ENCODE measurements around the gene HSD17B2.
"Not testable (repeated sequence)": the region's sequence is repeated elsewhere in the genome, so short reads cannot be mapped to it uniquely, and the experiment has no call there.

HSD17B2 gene

GRCh38 chr16:82093666-82094300 lies 58.7 kb downstream of the HSD17B2 start:
- DNase-seq (ENCODE audit: low spot score), result no peak
- Histone ChIP-seq H3K27ac (no peak overlapping the region), H3K4me3 (no peak overlapping the region)
- no peak for TF ChIP-seq CTCF (IDR thresholded peaks at IDR 0.05)

GRCh38 chr16:82094942-82095540 lies 60.0 kb downstream of the HSD17B2 start:
- no peak overlapping the region for H3K4me3 ChIP-seq
- no peak for TF ChIP-seq CTCF (IDR thresholded peaks at IDR 0.05)
- H3K27ac ChIP-seq, result no peak overlapping the region
- no peak for DNase-seq (ENCODE audit: low spot score)

DNA sequence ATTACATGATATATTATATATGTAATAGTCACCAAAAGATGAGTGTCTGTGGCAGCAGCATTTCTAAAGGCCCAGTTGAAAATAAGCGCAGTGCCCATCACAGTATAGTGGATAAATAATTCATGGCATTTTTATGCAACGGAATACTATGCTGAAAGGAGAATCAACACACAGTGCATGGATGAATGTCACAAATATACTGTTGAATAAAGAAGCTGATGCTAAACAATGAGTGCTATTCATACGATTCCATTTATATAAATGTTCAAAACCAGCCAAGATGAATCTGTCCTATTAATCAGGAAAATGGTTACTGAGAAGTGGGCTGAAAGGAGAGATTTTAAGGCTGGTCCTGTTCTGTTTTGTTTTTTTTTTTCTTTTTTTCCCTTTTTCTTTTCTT lies 61.6 kb downstream of the HSD17B2 start:
- TF ChIP-seq CTCF (IDR thresholded peaks at IDR 0.05), result no peak
- Histone ChIP-seq H3K27ac (no peak overlapping the region), H3K4me3 (no peak overlapping the region)
- no peak for DNase-seq (ENCODE audit: low spot score)

DNA sequence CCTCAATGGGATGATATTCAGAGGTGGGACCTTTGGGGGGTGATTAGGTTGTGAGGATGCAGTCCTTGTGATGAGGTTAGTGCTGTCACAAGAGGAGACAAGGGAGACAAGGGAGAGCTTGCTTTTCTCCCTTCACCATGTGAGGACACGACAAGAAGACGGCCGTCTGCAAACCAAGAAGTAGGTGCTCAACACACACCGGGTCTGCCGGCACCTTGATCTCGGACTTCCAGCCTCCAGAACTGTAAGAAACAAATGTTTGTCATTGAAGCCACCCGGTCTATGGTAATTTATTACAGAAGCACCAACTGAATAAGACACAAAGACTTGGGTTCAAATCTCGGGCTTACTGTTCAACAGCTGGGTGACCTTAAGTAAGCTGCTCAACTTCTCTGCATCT lies 70.1 kb downstream of the HSD17B2 start:
- no peak overlapping the region for H3K27ac ChIP-seq
- no peak overlapping the region for H3K4me3 ChIP-seq
- TF ChIP-seq CTCF (IDR thresholded peaks at IDR 0.05), result no peak
- no peak for DNase-seq (ENCODE audit: low spot score)

GRCh38 chr16:82108100-82108499 lies 73.0 kb downstream of the HSD17B2 start:
- no peak overlapping the region for H3K4me3 ChIP-seq
- no peak for TF ChIP-seq CTCF (IDR thresholded peaks at IDR 0.05)
- no peak for DNase-seq (ENCODE audit: low spot score)
- no peak overlapping the region for H3K27ac ChIP-seq

DNA sequence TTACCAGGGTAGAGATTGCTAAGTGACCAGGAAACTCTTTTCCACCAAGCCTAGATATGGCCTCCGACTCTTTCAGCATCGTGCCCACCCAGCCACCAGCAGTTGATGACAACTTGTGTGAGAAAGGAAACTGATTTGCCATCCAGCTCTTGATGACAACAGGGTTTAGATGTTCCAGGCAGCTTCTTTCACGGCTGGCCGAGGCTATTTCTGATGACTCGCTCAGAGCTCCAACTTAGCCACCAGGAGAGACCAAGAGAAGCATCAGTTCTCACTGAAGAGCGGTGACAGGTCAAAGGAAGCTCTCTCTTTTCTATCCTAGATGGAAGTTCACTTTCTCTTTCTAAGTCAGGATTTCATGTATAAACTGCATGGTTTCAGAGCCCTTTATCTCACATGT lies 73.7 kb downstream of the HSD17B2 start:
- TF ChIP-seq CTCF (IDR thresholded peaks at IDR 0.05), result no peak
- DNase-seq (ENCODE audit: low spot score), result no peak
- H3K4me3 ChIP-seq, result no peak overlapping the region
- H3K27ac ChIP-seq, result no peak overlapping the region

DNA sequence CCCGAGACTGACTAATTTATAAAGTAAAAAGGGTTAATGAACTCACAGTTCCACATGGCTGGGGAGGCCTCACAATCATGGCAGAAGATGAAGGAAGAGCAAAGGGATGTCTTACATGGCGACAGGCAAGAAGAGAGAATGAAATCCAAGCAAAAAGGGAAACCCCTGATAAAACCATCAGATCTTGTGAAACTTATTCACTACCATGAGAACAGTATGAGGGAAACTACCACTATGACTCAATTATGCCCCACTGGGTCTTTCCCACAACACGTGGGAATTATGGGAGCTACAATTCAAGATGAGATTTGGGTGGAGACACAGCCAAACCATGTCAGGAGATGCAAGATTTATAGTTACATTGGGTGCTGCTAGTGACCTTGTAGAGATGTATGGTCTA lies 74.2 kb downstream of the HSD17B2 start:
- H3K4me3 ChIP-seq; H3K27ac ChIP-seq; DNase-seq (ENCODE audit: low spot score): not testable (repeated sequence)
